GM12864 (cell line): Measurements from ENCODE around the gene CDCA8.

Experiments
- DNase-seq: peaks from one replicate; pipeline ENCODE4 v3.0.0-alpha.2; 2011; ENCODE audit warnings: low read depth
- H3K4me3 ChIP-seq: 2 replicates; pipeline ENCODE4 v1.5.1; 2011; ENCODE audit warnings: mild to moderate bottlenecking, low read depth, low read length, control low read depth
- CTCF ChIP-seq: IDR thresholded peaks from 2 replicates; pipeline ENCODE4 v1.5.1; 2011; ENCODE audit warnings: low read depth, mild to moderate bottlenecking, moderate library complexity, low read length, control low read depth, inconsistent platforms; ENCODE audit errors: missing control alignments

The CDCA8 gene

GRCh38 chr1:37662031-37662755 lies 30.1 kb upstream of the CDCA8 start:
- H3K4me3 ChIP-seq = no peak overlapping the region
- TF ChIP-seq CTCF = no peak
- DNase-seq = no peak

GRCh38 chr1:37663426-37664000 lies 28.8 kb upstream of the CDCA8 start:
- H3K4me3 ChIP-seq = no peak overlapping the region
- DNase-seq = no peak
- TF ChIP-seq CTCF = no peak

GRCh38 chr1:37666241-37666867 lies 26.0 kb upstream of the CDCA8 start:
- DNase-seq = no peak
- H3K4me3 ChIP-seq = no peak overlapping the region
- TF ChIP-seq CTCF = no peak

GRCh38 chr1:37667023-37667671 lies 25.2 kb upstream of the CDCA8 start:
- no peak for TF ChIP-seq CTCF
- H3K4me3 ChIP-seq = no peak overlapping the region
- no peak for DNase-seq

- DNase-seq = no peak
- no peak for TF ChIP-seq CTCF
- no peak overlapping the region for H3K4me3 ChIP-seq
These were observed 22.2 kb upstream of the CDCA8 start for GRCh38 chr1:37670133-37670532.

GRCh38 chr1:37671261-37671660 lies 21.1 kb upstream of the CDCA8 start:
- H3K4me3 ChIP-seq = no peak overlapping the region
- no peak for TF ChIP-seq CTCF
- DNase-seq = no peak
